Measurements from ENCODE around the gene DGAT2L6.
"Not testable (repeated sequence)": the region's sequence is repeated elsewhere in the genome, so short reads cannot be mapped to it uniquely, and the experiment has no call there.

DGAT2L6 gene

DNA sequence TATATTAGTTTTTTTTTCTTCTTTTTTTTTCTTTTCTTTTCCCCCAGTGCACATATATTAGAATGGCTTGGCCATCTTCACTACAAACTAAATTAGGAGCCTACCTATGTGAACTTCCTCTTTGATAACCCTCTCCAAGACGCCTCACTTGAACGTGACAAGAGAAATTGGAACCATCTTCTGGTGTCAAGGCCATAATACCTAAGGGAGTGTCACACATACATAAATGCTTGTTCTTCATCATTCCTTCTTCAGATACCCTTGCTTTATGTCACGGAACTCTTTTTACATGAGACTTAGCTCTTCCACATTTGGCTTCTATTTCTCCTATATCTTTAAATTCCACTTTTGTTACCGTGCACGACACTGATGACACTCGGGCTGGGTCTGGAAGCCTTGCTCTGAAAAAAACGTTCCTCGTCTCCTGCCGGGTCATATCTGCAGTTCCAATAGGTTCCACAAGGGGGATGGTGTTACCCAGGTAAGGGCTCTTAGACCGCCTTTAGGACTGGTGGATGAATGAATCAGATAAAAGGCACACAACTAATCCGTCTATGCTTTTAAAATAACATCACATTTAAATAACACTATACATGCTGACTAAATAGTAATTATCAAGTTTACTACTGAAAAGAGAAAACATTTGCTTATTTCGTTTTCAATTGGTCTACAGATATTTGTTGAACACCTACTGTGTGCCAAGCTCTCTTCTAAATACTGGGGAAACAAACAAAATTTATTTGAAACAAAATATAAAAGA is 19.9 kb downstream of the DGAT2L6 start:
- peak in 1 of 2 experiments; percentile 10 for DNase-seq

DNA sequence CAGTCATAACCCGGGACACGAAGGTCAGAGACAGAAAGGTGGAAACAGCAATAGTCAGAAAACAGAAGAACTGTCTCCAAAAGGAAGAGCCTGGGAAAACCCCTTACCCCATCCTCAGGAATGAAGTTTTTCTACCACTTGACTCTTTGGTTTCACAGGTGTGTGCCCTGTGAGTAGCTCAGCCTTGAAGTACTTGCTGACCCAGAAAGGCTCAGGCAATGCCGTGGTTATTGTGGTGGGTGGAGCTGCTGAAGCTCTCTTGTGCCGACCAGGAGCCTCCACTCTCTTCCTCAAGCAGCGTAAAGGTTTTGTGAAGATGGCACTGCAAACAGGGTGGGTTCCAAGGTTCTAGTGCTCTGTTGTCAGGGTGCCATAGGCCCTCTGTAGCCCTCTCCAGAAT is 24.4 kb downstream of the DGAT2L6 start:
- DNase-seq = no peak

DNA sequence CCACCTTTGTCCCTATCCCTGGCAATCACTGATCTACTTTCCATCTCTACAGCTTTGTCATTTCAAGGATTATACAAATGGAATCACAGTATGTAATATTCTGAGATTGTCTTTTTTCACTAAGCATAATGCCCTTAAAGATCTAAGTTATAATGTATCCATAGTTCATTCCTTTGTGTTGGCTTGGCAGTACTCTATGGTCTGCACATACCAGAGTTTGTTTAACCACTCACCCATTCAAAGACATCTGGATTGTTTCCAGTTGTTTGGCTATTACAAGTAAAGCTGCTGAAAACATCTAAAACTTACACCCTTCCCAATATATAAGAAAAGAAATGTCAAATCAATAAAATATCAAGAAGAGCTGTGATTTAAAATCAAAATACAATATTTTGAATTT is 31.2 kb downstream of the DGAT2L6 start:
- DNase-seq = no peak

DNA sequence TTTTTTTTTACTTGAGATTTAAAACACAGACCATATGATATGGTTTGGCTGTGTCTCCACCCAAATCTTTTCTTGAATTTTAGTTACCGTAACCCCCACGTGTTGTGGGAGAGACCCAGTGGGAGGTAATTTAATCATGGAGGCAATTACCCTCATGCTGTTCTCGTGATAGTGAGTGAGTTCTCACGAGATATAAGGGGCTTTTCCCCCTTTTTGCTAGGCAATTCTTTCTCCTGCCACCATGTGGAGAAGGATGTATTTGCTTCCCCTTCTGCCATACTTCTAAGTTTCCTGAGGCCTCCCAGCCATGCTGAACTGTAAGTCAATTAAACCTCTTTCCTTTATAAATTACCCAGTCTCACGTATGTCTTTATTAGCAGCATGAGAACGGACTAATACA is 32.3 kb downstream of the DGAT2L6 start:
- DNase-seq = not testable (repeated sequence)

DNA sequence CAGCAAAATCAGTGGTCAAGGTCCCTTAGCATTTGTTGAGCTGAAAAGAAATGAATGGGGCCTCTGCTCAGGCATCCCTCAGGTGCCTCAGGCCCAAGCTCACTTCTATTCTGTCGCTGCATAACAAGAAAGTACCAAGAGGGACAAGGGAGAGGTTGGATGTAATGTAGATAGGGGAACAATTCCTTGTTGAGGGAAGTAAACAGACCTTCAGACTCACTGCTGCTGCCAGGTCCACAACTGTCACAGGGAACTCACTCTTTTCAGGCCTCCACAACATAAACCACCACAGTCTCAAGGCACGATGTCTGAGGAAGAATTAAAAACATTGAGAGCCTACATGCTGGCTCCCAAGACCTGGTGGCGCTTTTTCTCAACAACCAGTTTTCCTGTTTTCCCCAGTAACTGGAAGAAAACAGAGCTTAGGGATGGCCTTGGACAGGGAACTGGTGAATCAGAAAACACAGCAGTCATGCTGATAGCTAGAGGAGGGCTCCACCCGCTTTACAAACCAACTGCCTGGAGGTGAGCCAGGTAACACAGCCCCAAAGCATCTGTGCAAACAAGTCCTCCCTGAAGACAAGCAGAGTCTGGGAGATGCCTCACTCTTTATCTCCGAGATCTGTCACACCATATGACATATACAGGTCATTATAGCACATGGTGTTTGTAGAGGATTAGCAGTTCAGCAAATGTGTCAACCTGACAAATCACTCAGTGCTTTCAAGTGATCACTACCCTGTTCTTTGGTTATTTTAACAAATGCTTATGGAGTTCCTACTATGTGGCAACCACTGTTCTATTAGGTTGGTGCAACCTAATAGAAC is 42.9 kb downstream of the DGAT2L6 start:
- DNase-seq = peak in 1 of 2 experiments; percentile 10

DNA sequence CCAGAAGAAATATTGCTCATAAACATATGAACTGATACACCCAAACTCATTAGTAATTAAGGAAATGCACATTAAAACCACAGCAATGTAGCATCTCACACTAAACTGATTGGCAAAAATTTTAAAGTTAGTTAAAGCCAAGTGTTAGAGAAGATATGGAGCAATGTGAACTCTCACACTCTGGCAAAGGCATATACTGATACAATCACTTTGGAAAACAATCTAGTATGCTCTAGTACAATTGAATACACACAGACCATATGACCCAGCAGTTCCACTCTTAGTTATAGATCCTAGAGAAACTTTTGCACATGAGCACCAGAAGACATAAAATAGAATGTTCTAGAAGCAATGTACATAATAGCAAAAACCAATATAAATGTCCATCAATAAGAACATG is 48.8 kb downstream of the DGAT2L6 start:
- DNase-seq = no peak

DNA sequence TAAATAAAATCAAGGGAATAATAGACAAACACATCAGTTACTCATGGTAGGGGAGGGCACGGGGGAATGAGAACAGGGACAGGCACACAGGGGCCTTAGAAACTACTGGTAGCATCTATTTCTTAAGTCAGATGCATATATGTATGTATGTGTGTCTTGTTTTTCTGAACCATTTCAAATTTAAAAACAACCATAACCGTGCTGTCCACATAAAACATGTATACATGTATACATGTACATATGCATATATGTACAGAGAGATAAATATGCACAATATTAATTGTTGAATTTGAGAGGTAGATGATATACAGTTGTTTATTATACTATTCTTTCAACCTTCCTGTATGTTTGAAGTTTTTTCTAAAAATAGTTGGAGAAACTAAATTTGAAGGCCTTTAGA is 49.4 kb downstream of the DGAT2L6 start:
- no peak for DNase-seq

DNA sequence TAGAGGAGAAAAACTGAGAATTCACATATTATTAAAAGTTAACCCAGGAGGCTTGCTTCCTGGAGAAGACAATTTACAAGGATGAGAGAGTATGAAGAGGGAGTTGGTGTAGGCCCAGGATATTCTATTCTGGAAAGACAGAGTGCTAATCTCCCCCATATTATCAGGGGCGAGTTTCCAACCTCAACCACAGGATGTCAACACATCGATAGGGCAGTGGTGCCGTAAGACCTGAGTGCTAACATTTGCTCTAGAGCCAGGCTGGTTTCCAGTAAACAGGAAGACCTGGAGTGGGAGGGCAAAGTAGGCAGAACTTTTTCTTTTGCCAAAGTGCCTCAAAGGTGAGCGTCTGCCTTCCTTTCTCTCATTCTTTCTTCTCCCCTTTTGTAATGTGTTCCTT is 54.4 kb downstream of the DGAT2L6 start:
- DNase-seq = no peak

DNA sequence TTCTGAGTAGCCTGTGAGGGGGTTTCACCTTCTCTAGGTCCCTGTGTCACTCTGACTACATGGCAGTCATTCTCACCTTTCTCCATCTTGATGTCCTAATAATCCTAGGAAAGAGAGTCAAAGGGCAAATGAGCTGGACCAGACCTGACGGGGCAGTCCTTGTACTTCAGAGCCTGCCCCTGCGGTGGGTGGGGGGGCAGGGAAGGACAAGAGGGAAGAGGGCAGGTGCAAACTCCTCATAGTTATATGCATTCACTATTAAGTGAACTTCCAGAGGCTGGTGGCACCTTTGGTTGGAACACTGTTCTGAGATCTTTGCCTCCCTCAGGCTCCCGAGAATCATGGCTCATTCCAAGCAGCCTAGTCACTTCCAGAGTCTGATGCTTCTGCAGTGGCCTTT is 57.1 kb downstream of the DGAT2L6 start, which contains the start of gene AWAT1:
Gene AWAT1, plus strand, starts transcription at position 301 of the 400 bp plus-strand sequence. Its CDS starts 41 bp downstream, at position 342.
- DNase-seq = no peak

DNA sequence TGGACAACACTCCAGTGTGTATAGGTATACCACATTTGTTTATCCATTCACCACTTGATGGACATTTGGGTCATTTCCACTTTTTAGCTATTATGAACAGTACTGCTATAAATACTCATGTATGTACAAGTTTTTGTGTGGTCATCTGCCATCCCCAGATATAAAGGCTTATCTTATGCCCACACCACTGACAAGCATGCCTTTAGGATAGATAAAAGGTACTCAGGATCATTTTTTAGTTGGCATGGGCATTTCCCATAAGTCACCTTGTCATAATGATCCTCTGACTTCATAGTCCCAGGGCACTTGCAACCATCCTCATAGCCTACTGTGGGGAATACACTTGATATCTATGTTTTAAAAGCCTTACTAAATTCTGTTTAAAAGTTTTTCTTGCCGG is 63.5 kb downstream of the DGAT2L6 start:
- no peak for DNase-seq

DNA sequence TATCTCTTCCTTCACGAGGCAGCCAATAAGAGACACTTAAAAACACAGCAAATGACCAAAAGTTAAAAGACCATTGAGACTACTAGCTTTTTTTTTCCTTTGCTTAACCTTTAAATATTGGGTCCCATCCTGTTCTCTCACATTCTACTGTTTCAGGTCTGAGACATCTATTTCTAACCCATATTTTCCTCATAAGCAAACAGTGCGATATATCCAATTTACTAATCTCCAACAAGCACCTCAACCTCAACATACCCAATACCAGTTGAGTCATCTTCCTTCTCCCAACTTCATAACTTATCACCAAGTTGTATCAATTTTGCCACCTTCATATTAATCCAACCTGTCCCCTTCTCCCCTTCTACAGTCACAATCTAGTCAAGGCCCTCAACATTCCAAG is 64.2 kb downstream of the DGAT2L6 start:
- no peak for DNase-seq

DNA sequence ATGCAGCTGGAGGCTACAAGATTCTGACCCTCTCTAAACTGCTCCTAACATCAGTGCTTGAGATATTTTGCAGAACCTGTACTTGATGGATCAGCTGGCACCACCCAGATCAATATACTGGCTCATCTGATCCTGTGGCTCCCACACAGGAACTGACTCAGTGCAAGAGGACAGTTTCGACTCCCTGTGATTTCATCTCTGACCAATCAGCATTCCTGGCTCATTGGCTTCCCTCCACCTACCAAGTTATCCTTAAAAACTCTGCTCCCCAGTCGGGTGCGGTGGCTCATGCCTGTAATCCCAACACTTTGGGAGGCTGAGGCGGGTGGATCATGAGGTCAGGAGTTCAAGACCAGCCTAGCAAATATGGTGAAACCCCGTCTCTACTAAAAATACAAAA is 66.3 kb downstream of the DGAT2L6 start:
- not testable (repeated sequence) for DNase-seq

DNA sequence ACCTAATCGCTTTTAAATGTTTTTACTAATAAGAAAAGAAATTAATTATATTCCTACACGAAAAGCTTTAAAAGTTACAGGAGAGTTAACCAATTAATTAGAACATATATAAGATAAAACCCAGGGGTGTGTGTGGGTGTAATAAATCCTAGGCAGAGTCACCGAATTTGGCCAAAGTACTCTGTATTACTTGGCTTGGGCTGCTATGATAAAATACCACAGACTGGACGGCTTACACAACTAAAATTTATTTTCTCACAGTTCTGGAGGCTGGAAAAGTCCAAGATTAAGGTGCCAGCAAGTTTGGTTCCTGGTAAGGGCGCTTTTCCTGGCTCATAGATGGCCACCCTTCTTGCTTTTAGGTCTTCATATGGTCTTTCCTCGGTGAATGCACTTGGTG is 67.6 kb downstream of the DGAT2L6 start:
- DNase-seq = no peak

DNA sequence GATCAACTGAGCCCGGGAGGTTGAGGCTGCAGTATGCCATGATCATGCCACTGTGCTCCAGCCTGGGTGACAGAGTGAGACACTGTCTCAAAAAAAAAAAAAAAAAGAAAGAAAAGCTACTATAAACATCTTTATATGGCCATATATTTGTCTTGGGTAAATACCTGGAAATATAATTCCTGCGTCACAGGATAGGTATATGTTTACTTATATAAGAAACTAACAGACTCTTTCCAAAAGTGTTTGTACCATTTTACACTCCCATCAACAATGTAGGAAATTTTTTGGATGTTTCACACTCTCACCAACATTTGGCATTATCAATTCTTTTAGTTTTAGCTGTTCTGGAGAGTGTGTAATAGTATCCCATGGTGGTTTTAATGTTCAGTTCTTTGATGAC is 70.0 kb downstream of the DGAT2L6 start:
- DNase-seq = no peak

DNA sequence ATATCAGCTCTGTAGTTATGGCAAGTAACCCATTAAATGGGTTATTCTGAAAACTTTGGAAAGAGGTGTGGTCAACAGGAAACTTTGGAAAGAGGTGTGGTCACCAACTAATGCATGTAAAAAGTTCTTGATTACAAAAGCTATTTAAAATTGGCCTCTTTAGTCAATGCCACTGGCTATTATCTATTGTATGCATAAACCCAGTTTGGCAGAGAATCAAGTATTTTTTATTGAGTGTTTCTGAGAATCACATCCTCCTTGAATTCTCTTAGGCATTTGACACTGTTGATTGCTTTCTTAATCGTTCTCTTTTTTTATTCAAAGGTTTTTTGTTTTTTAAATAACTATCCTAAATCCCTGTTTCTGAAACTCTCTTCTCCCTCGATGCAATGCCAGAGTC is 75.2 kb downstream of the DGAT2L6 start:
- no peak for DNase-seq

DNA sequence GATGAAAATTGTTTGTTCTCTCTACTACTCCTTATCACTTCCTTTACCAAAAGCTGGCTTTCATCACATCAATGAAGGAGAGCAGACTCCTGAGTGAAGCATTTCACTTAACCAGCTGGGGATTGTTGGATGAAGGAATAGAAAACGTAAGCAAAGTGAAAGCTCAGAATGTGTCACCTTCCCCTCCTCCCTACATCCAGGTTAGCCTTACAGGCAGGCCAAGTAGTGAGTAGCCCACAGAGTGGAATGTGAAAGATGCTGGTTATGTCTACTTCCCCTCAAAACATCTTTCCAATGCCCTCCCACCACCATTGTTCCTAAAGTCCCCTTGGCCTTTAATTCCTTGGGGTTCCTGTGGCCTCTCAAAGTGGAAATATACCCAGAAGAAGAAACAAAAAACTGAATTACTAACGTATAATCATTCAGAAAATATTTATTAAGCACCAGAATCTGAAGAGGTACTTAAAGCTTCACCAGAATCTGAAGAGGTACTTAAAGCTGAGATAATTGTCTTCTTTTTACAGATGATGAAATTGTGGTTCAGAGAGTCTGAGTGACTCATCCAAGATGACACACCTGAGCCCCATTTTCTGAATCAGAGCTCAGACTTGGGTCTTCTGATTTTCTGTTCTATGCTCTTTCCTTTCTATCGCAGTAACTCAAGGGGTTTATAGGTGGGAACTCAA is 76.2 kb downstream of the DGAT2L6 start:
- no peak for DNase-seq

DNA sequence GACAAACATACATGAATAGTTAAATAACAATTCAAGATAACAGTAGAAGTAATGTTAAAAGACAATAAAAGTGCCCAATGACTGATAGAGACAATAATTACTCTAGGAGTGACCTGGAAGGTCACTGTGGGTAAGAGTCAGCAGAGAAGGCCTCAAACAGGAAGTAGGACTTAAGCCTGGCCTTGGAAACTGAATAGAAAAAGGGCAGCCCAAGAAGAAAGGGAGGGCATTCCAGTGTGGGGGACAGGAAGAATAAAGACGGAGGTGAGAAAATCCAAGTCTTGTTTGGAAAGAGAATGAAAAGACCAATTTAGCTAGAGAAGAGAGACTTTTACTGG is 76.7 kb downstream of the DGAT2L6 start:
- DNase-seq = no peak

DNA sequence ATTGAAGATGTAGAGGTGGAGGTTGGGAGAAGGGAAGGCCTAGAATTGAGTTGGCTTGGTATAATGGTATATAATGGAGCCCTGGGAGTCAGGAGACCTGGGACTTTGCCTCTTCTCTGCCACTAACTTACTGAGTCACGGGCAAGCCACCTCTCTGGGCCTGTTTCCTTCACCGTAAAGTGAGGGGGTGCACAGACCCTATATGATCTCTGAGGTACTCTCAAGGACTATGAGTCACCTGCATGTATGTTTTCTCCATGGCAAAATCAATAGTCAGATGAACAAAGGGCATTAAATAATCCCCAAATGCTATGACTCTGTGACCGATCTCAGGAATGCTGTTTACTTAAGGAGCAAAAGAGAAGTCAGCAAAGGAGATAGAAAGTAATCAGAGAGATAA is 77.6 kb downstream of the DGAT2L6 start:
- no peak for DNase-seq

Data from NCI-H1930 (cell line).